Neural cell (in vitro differentiated cells): ENCODE data around the gene STK10.

Source experiments
- EP300 ChIP-seq: fragments of 450-650 bp; conservative IDR thresholded peaks from 2 replicates; pipeline ENCODE4 v1.6.1; 2014; ENCODE audit warnings: antibody characterized with exemption, mild to moderate bottlenecking, moderate library complexity; ENCODE audit not compliant: poor library complexity, severe bottlenecking
- MXI1 ChIP-seq: fragments of 450-650 bp; conservative IDR thresholded peaks from 2 replicates; pipeline ENCODE4 v1.6.1; 2014; ENCODE audit warnings: antibody characterized with exemption, mild to moderate bottlenecking; ENCODE audit not compliant: poor library complexity, severe bottlenecking
- POLR2AphosphoS5 ChIP-seq: IDR thresholded peaks from 2 replicates; pipeline ENCODE4 v1.6.1; 2012
- TAF1 ChIP-seq: IDR thresholded peaks from 2 replicates; pipeline ENCODE4 v1.6.1; 2012; ENCODE audit warnings: low read depth
- TF ChIP-seq, protein P1 (sequence below): fragments of 450-650 bp; IDR thresholded peaks from 2 replicates; pipeline ENCODE4 v1.5.1; 2014; ENCODE audit warnings: antibody characterized with exemption, mild to moderate bottlenecking, moderate library complexity; ENCODE audit not compliant: poor library complexity, severe bottlenecking

DNA sequence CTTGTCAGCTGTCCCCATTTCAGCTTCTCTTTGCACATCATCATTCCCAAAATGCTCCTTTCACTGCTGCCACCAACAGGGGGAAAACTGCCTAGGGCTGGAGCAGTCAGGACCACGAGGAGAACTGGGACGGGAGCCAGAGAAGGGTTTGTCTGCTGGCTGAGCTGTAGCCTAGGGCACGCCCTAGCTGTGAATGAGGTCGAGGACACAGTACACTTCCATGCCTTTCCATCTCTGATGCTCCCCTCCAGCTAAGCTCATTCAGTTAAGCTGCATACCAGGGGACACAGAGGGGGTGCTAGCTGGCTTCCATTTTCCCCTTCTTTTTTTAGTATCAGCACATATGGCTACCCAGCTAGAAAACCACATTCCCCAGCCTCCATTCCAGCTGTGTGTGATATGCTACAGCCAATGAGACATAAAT is 64.7 kb downstream of the STK10 start:
- TF ChIP-seq, protein P1, sequence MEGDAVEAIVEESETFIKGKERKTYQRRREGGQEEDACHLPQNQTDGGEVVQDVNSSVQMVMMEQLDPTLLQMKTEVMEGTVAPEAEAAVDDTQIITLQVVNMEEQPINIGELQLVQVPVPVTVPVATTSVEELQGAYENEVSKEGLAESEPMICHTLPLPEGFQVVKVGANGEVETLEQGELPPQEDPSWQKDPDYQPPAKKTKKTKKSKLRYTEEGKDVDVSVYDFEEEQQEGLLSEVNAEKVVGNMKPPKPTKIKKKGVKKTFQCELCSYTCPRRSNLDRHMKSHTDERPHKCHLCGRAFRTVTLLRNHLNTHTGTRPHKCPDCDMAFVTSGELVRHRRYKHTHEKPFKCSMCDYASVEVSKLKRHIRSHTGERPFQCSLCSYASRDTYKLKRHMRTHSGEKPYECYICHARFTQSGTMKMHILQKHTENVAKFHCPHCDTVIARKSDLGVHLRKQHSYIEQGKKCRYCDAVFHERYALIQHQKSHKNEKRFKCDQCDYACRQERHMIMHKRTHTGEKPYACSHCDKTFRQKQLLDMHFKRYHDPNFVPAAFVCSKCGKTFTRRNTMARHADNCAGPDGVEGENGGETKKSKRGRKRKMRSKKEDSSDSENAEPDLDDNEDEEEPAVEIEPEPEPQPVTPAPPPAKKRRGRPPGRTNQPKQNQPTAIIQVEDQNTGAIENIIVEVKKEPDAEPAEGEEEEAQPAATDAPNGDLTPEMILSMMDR: no peak
- TF ChIP-seq EP300 (no peak), TAF1 (no peak), MXI1 (no peak), POLR2AphosphoS5 (no peak)
